SU-DHL-6 (cell line): ENCODE data around the gene SLC35F1.

Source experiments
- H2AFZ ChIP-seq: fragments of 200-600 bp; sonication (generic); 2 replicates; pipeline ENCODE4 v1.6.1; 2014; ENCODE audit warnings: low read depth, mild to moderate bottlenecking, moderate library complexity, mixed read lengths, antibody characterized with exemption, low read length; ENCODE audit not compliant: severe bottlenecking
- H3F3A ChIP-seq: fragments of 200-600 bp; shearing (Covaris generic); 2 replicates; pipeline ENCODE4 v1.6.0; 2016; ENCODE audit warnings: antibody characterized with exemption, mild to moderate bottlenecking; ENCODE audit not compliant: insufficient read depth
- H3K27ac ChIP-seq: fragments of 200-600 bp; sonication (generic); 2 replicates; pipeline ENCODE4 v1.5.1; 2016; ENCODE audit warnings: low read depth, mild to moderate bottlenecking, low read length, moderate library complexity, mixed read lengths
- H3K27me3 ChIP-seq: fragments of 200-600 bp; sonication (generic), shearing (Covaris generic); 2 replicates; pipeline ENCODE4 v1.6.0; 2014; ENCODE audit warnings: mild to moderate bottlenecking, low read length
- H3K36me3 ChIP-seq: fragments of 200-600 bp; sonication (generic); 2 replicates; pipeline ENCODE4 v1.6.1; 2014; ENCODE audit warnings: mild to moderate bottlenecking, low read length, mixed read lengths
- H3K4me2 ChIP-seq: fragments of 300-600, 200-600 bp; shearing (Covaris generic), sonication (generic); 2 replicates; pipeline ENCODE4 v1.6.0; 2014; ENCODE audit warnings: low read length, low read depth, mild to moderate bottlenecking; ENCODE audit not compliant: poor library complexity, severe bottlenecking
- H3K4me3 ChIP-seq: fragments of 200-600 bp; sonication (generic); 2 replicates; pipeline ENCODE4 v1.5.1; 2014; ENCODE audit warnings: antibody characterized with exemption, low read length, mild to moderate bottlenecking, mixed read lengths; ENCODE audit not compliant: insufficient read depth, poor library complexity, severe bottlenecking
- H3K79me2 ChIP-seq: fragments of 200-600 bp; sonication (generic); 2 replicates; pipeline ENCODE4 v1.6.1; 2014; ENCODE audit warnings: mild to moderate bottlenecking, low read length, moderate library complexity; ENCODE audit not compliant: insufficient read depth
- H3K9ac ChIP-seq: fragments of 200-600 bp; sonication (generic); 2 replicates; pipeline ENCODE4 v1.7.0; 2014; ENCODE audit warnings: mild to moderate bottlenecking, low read length
- H3K9me2 ChIP-seq: fragments of 200-600 bp; sonication (generic); replicated peaks from 2 replicates; pipeline ENCODE4 v1.6.1; 2014; ENCODE audit warnings: low read length; ENCODE audit not compliant: insufficient read depth
- H3K9me3 ChIP-seq: fragments of 200-600 bp; sonication (generic); 2 replicates; pipeline ENCODE4 v1.6.1; 2014; ENCODE audit warnings: low read length, mixed read lengths; ENCODE audit not compliant: insufficient read depth
- H4K20me1 ChIP-seq: fragments of 200-600 bp; sonication (generic); 2 replicates; pipeline ENCODE4 v1.6.1; 2014; ENCODE audit warnings: low read depth, mild to moderate bottlenecking, antibody characterized with exemption, low read length, moderate library complexity, mixed read lengths
- EZH2phosphoT487 ChIP-seq: fragments of 200-600 bp; sonication (generic), shearing (Covaris generic); conservative IDR thresholded peaks from 2 replicates; pipeline ENCODE4 v1.6.1; 2018; ENCODE audit warnings: mild to moderate bottlenecking, antibody characterized with exemption, low read length, moderate library complexity, mixed read lengths
- TF ChIP-seq, protein P1 (sequence below): fragments of 200-600 bp; sonication (generic); IDR thresholded peaks from one replicate; pipeline ENCODE4 v1.5.1; 2017; ENCODE audit warnings: antibody characterized with exemption, mild to moderate bottlenecking, low read length, moderate library complexity; ENCODE audit not compliant: insufficient read depth, poor library complexity, severe bottlenecking

Gene SLC35F1

GRCh38 chr6:118161343-118161742, 254.3 kb downstream of the SLC35F1 start:
- TF ChIP-seq, protein P1, sequence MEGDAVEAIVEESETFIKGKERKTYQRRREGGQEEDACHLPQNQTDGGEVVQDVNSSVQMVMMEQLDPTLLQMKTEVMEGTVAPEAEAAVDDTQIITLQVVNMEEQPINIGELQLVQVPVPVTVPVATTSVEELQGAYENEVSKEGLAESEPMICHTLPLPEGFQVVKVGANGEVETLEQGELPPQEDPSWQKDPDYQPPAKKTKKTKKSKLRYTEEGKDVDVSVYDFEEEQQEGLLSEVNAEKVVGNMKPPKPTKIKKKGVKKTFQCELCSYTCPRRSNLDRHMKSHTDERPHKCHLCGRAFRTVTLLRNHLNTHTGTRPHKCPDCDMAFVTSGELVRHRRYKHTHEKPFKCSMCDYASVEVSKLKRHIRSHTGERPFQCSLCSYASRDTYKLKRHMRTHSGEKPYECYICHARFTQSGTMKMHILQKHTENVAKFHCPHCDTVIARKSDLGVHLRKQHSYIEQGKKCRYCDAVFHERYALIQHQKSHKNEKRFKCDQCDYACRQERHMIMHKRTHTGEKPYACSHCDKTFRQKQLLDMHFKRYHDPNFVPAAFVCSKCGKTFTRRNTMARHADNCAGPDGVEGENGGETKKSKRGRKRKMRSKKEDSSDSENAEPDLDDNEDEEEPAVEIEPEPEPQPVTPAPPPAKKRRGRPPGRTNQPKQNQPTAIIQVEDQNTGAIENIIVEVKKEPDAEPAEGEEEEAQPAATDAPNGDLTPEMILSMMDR: no peak
- TF ChIP-seq EZH2phosphoT487: no peak
- no peaks in the 10 kb centered on the region for H3K27me3 ChIP-seq
- no peaks in the 10 kb centered on the region for H3K9me3 ChIP-seq
- H3K4me2 ChIP-seq: no peak overlapping the region
- no peaks in the 10 kb centered on the region for H3F3A ChIP-seq
- H3K9me2 ChIP-seq: no peaks in the 10 kb centered on the region
- H2AFZ ChIP-seq: no peak overlapping the region
- H4K20me1 ChIP-seq: no peaks in the 10 kb centered on the region
- no peak overlapping the region for H3K4me3 ChIP-seq
- H3K9ac ChIP-seq: no peak overlapping the region
- no peak overlapping the region for H3K27ac ChIP-seq
- no peaks in the 10 kb centered on the region for H3K36me3 ChIP-seq
- H3K79me2 ChIP-seq: no peaks in the 10 kb centered on the region

- no peak overlapping the region for H3K4me3 ChIP-seq
- TF ChIP-seq, protein P1: no peak
- no peak for TF ChIP-seq EZH2phosphoT487
- H3K4me2 ChIP-seq: no peak overlapping the region
- H2AFZ ChIP-seq: no peak overlapping the region
- H3K36me3 ChIP-seq: no peaks in the 10 kb centered on the region
- no peaks in the 10 kb centered on the region for H3K27me3 ChIP-seq
- no peak overlapping the region for H3K27ac ChIP-seq
- H3F3A ChIP-seq: no peaks in the 10 kb centered on the region
- no peaks in the 10 kb centered on the region for H4K20me1 ChIP-seq
- H3K9me2 ChIP-seq: no peaks in the 10 kb centered on the region
- no peaks in the 10 kb centered on the region for H3K79me2 ChIP-seq
- H3K9me3 ChIP-seq: no peaks in the 10 kb centered on the region
- no peak overlapping the region for H3K9ac ChIP-seq
These were observed 256.5 kb downstream of the SLC35F1 start for GRCh38 chr6:118163542-118163941.

GRCh38 chr6:118165500-118165899, 258.4 kb downstream of the SLC35F1 start:
- H3K79me2 ChIP-seq: no peaks in the 10 kb centered on the region
- no peaks in the 10 kb centered on the region for H3K36me3 ChIP-seq
- no peak overlapping the region for H3K4me2 ChIP-seq
- H3K9me3 ChIP-seq: no peaks in the 10 kb centered on the region
- H3K27me3 ChIP-seq: no peaks in the 10 kb centered on the region
- H3K9me2 ChIP-seq: no peaks in the 10 kb centered on the region
- H2AFZ ChIP-seq: no peak overlapping the region
- no peaks in the 10 kb centered on the region for H3F3A ChIP-seq
- no peaks in the 10 kb centered on the region for H4K20me1 ChIP-seq
- TF ChIP-seq, protein P1: no peak
- no peak for TF ChIP-seq EZH2phosphoT487
- H3K4me3 ChIP-seq: no peak overlapping the region
- H3K9ac ChIP-seq: no peak overlapping the region
- H3K27ac ChIP-seq: no peak overlapping the region

- TF ChIP-seq, protein P1: no peak
- no peak for TF ChIP-seq EZH2phosphoT487
- H3K9me3 ChIP-seq: no peaks in the 10 kb centered on the region
- H3K9me2 ChIP-seq: no peaks in the 10 kb centered on the region
- H3K27ac ChIP-seq: no peak overlapping the region
- no peaks in the 10 kb centered on the region for H4K20me1 ChIP-seq
- no peak overlapping the region for H3K9ac ChIP-seq
- H3K4me2 ChIP-seq: no peak overlapping the region
- no peaks in the 10 kb centered on the region for H3K36me3 ChIP-seq
- no peak overlapping the region for H3K4me3 ChIP-seq
- H2AFZ ChIP-seq: no peak overlapping the region
- H3K27me3 ChIP-seq: no peaks in the 10 kb centered on the region
- H3K79me2 ChIP-seq: no peaks in the 10 kb centered on the region
- no peaks in the 10 kb centered on the region for H3F3A ChIP-seq
These were observed 261.4 kb downstream of the SLC35F1 start for GRCh38 chr6:118168421-118168820.
